ENCODE measurements around the gene SRPK1. TPM values are rescaled to one million over a fixed set of nuclear protein-coding genes. Genes with fewer than 3 reads are reported as not detected.

SRPK1 gene
- total and polyA plus RNA-seq, 2 of the 8 experiments (the other 6 are each of a cell fraction or from before 2014, with no cell fraction given), result 25.7 to 116 TPM

- no peaks in the 10 kb centered on the region for H3K27me3 ChIP-seq (replicated peaks in 1 of 4; ENCODE audit: control insufficient read depth in 3 of 4, extremely low read depth in 1 of 4, insufficient read depth in 3 of 4, low read length in 3 of 4)
- H3K23ac ChIP-seq (ENCODE audit: insufficient read length), result no peak overlapping the region
- H4K8ac ChIP-seq (ENCODE audit: extremely low read depth, insufficient read depth, low read length), result no peak overlapping the region
- H3K79me2 ChIP-seq (ENCODE audit: control insufficient read depth in 1 of 2, insufficient read depth in 2 of 2, low read length in 2 of 2), result no peaks in the 10 kb centered on the region
- H3K9ac ChIP-seq (replicated peaks in 1 of 4; ENCODE audit: extremely low read depth in 1 of 4, low read depth in 3 of 4, low read length in 3 of 4), result no peak overlapping the region
- DNase-seq (ENCODE audit: low read depth in 1 of 2, low spot score in 2 of 2) (no peak), FAIRE-seq (no peak)
- H3K9me3 ChIP-seq (ENCODE audit: insufficient read depth in 2 of 2, low read depth in 1 of 2, low read length in 1 of 2), result no peaks in the 10 kb centered on the region
- no peak overlapping the region for H2BK20ac ChIP-seq (ENCODE audit: low read length)
- ChIA-PET POLR2A (ENCODE audit: partially characterized antibody) (interaction anchor here (0.6 to 2.5 kb wide), 6 partner anchors 9 to 447 kb away, joined by 3 to 9 read pairs (median 4); partner anchors contain the start of genes MAPK14 and SRPK1), CTCF (ENCODE audit: partially characterized antibody) (interaction anchor here (1.0 to 2.6 kb wide), 7 partner anchors 14 to 218 kb away, joined by 3 to 12 read pairs (median 3); no protein-coding TSS in a partner anchor)
- H2BK120ac ChIP-seq (replicated peaks; ENCODE audit: low read depth, low read length), result no peak overlapping the region
- WGBS, 2 experiments (ENCODE audit: extremely low coverage in 1 of 2, insufficient coverage in 1 of 2, insufficient read length in 1 of 2, insufficient replicate concordance in 2 of 2, low coverage in 1 of 2, low lambda C conversion rate in 2 of 2, missing lambda C conversion rate in 1 of 2), result 93% methylated on average over 7 of the region's 7 CpGs; no CpG with 5 or more reads in 1 of the 2 experiments
- no peak overlapping the region for H4K91ac ChIP-seq (replicated peaks; ENCODE audit: insufficient read length, low read length)
- H3K4me2 ChIP-seq (ENCODE audit: insufficient read depth in 1 of 2, low read depth in 2 of 2, low read length in 2 of 2), result no peak overlapping the region
- H3K36me3 ChIP-seq (ENCODE audit: control insufficient read depth in 2 of 4, insufficient read depth in 4 of 4, low read length in 3 of 4), result no peaks in the 10 kb centered on the region
- H2AFZ ChIP-seq (ENCODE audit: low read length), result no peak overlapping the region
- no peak overlapping the region for H3K56ac ChIP-seq (replicated peaks; ENCODE audit: insufficient read length, low read depth, low read length)
- H3K14ac ChIP-seq (ENCODE audit: insufficient read length), result no peak overlapping the region
- H3K79me1 ChIP-seq (ENCODE audit: low read depth, low read length), result no peaks in the 10 kb centered on the region
- H2AK5ac ChIP-seq (ENCODE audit: low read depth, low read length), result no peak overlapping the region
- H3K27ac ChIP-seq (ENCODE audit: low read depth, low read length), result no peak overlapping the region
- no peaks in the 10 kb centered on the region for H3K23me2 ChIP-seq (ENCODE audit: low read depth, low read length)
- H2BK12ac ChIP-seq (ENCODE audit: low read depth, low read length), result no peak overlapping the region
- no peak overlapping the region for H2BK5ac ChIP-seq (ENCODE audit: low read depth, low read length)
- H3K18ac ChIP-seq (ENCODE audit: extremely low read depth, low read length), result no peak overlapping the region; the same call in 1 of the 2 replicates
- no peak overlapping the region for H3K4ac ChIP-seq (replicated peaks; ENCODE audit: insufficient read length, low read depth, low read length)
- TF ChIP-seq POLR2A (IDR thresholded peaks at IDR 0.05; ENCODE audit: control extremely low read depth in 1 of 2, low read depth in 2 of 2, low read length in 2 of 2) (no peak), SRF (IDR thresholded peaks at IDR 0.05; ENCODE audit: low read depth, low read length) (no peak), E2F6 (IDR thresholded peaks at IDR 0.05) (no peak), USF2 (IDR thresholded peaks at IDR 0.05; ENCODE audit: low read length) (no peak), TBP (IDR thresholded peaks at IDR 0.05; ENCODE audit: low read depth, low read length) (no peak)
- no peak overlapping the region for H4K5ac ChIP-seq (ENCODE audit: insufficient read length, low read depth, low read length)
- H4K20me1 ChIP-seq (replicated peaks in 1 of 2; ENCODE audit: control insufficient read depth in 1 of 2, insufficient read depth in 2 of 2, low read length in 2 of 2), result no peaks in the 10 kb centered on the region
- H3K4me3 ChIP-seq (ENCODE audit: extremely low read depth in 1 of 4, insufficient read depth in 2 of 4, low read depth in 3 of 4, low read length in 4 of 4), result no peak overlapping the region
- peaks cover 0 to 6% (median under 1%) of the 10 kb centered on the region in 4 experiments; a peak in 3 of 7 replicates for H3K4me1 ChIP-seq (replicated peaks in 1 of 4; ENCODE audit: control insufficient read depth in 3 of 4, insufficient read depth in 4 of 4, low read length in 3 of 4)
- H2BK15ac ChIP-seq (ENCODE audit: low read length), result no peak overlapping the region
Observed at GRCh38 chr6:35954333-35954732, 33.4 kb upstream of the SRPK1 start.
